Femur (tissue), 1 donor: ENCODE measurements around the gene KLK3.
"Not testable (repeated sequence)": the region's sequence is repeated elsewhere in the genome, so short reads cannot be mapped to it uniquely, and the experiment has no call there.

ENCODE experiments used
- DNase-seq: peaks from one replicate; pipeline ENCODE4 v3.0.0-alpha.2; 2017

The KLK3 gene

DNA sequence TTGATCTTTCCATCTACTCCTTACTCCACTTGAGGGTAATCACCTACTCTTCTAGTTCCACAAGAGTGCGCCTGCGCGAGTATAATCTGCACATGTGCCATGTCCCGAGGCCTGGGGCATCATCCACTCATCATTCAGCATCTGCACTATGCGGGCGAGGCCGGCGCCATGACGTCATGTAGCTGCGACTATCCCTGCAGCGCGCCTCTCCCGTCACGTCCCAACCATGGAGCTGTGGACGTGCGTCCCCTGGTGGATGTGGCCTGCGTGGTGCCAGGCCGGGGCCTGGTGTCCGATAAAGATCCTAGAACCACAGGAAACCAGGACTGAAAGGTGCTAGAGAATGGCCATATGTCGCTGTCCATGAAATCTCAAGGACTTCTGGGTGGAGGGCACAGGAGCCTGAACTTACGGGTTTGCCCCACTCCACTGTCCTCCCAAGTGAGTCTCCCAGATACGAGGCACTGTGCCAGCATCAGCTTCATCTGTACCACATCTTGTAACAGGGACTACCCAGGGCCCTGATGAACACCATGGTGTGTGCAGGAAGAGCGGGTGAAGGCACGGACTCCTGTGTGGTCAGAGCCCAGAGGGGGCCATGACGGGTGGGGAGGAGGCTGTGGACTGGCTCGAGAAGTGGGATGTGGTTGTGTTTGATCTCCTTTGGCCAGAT, 15.8 kb downstream of the KLK3 start:
- DNase-seq: no peak

DNA sequence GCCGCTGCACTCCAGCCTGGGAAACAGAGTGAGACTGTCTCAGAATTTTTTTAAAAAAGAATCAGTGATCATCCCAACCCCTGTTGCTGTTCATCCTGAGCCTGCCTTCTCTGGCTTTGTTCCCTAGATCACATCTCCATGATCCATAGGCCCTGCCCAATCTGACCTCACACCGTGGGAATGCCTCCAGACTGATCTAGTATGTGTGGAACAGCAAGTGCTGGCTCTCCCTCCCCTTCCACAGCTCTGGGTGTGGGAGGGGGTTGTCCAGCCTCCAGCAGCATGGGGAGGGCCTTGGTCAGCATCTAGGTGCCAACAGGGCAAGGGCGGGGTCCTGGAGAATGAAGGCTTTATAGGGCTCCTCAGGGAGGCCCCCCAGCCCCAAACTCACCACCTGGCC, 18.3 kb downstream of the KLK3 start, which contains the start of gene KLK2:
Gene KLK2, plus strand, starts transcription at position 384 of the 400 bp plus-strand sequence. CDS start 35 bp downstream, outside the sequence.
- no peak for DNase-seq

DNA sequence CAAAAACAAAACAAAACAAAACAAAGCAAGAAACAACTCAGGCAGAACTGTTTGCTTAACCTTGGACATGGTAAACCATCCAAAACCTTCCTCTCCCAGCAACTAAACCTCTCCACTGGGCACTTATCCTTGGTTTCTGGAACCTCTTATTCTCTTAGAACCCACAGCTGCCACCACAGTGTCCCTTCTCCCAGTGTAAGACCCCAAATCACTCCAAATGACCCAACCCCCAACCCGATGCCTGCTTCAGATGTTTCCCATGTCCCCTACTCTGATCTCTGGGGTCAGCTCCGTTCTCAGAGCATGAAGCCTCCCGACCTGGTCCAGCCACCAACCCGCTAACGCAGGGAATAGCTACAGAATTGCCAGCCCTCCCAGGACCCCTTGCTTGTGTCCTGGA, 19.5 kb downstream of the KLK3 start:
- no peak for DNase-seq

DNA sequence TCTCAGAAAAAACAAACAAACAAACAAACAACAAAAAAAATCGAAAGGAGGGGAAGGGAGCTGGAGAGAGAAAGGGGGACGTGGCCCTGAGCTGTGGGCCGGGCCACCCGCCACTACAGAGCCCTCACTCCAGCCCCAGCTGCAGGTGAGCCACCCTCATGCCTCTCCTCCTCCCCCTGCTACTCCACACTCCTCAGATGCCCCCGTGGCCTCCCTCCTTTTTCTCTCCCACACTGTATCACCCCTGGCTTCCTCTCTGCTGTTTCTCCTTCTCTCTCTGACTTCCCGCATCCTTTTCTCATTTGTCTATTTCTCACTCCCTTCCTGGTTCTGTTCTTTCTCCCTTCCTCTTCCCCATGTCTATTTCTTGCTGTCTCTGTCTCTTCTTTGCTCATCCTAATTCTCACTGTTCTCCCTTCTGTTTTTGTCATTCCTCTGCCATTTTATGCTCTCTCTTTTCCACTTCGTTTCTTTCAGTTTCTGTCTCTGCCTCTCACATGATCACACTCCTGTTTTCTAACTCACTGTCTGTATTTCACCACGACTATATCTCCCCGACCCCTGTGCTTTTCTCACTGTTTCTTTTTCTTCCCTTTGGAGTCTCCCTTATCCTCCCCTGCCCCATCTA, 21.2 kb downstream of the KLK3 start:
- no peak for DNase-seq

DNA sequence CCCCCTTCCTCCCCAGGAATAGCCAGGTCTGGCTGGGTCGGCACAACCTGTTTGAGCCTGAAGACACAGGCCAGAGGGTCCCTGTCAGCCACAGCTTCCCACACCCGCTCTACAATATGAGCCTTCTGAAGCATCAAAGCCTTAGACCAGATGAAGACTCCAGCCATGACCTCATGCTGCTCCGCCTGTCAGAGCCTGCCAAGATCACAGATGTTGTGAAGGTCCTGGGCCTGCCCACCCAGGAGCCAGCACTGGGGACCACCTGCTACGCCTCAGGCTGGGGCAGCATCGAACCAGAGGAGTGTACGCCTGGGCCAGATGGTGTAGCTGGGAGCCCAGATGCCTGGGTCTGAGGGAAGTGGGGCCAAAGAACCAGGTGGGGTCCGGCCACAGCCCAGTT, 21.7 kb downstream of the KLK3 start:
- DNase-seq: peak; percentile 25

- no peak for DNase-seq
These were observed 22.6 kb downstream of the KLK3 start for GRCh38 chr19:50877338-50877737.

DNA sequence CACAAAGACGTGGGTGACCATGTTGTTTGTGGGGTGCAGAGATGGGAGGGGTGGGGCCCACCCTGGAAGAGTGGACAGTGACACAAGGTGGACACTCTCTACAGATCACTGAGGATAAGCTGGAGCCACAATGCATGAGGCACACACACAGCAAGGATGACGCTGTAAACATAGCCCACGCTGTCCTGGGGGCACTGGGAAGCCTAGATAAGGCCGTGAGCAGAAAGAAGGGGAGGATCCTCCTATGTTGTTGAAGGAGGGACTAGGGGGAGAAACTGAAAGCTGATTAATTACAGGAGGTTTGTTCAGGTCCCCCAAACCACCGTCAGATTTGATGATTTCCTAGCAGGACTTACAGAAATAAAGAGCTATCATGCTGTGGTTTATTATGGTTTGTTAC, 24.1 kb downstream of the KLK3 start:
- no peak for DNase-seq

GRCh38 chr19:50880241-50880640, 25.5 kb downstream of the KLK3 start:
- no peak for DNase-seq

DNA sequence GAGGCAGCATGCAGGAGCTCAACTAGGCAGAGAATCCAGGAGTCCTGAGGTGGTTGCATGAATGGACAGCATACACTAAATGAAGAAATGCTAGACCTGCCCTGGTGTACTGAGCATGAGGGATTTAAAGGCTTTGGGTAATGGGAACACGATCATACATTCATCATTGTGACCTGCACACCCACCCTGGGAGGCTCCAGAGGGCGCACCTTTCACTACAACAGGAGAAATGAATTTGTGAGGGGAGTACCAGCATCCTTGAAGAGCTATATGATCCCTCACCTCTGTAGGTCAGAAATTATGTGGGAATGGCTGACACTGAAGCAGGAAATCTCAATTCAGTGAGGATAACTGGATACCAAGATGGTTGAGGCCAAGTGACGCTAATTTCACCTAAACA, 27.5 kb downstream of the KLK3 start:
- DNase-seq: no peak

DNA sequence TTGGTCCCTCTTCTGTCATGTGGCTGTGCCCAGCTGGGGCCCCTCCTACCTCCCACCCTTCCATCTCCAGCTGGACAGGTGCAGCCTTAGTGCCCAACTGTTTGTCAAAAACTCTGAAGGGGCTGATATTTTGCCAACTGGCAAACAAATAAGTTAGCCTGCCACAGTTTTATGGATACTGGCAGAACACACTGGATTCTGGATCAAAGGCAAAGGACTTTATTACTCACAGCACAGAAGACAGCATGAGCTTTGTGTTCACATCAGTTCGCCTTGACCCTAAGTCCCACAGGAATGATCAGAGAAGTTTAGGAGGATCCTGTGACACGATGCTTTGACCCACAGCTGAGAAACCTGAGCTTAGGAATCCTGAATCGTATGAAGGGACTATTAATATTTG, 34.9 kb downstream of the KLK3 start:
- DNase-seq: no peak

GRCh38 chr19:50890422-50891252, 35.9 kb downstream of the KLK3 start:
- no peak for DNase-seq

GRCh38 chr19:50891253-50891625, 36.5 kb downstream of the KLK3 start:
- no peak for DNase-seq

- no peak for DNase-seq
These were observed 38.5 kb downstream of the KLK3 start for GRCh38 chr19:50893047-50893736.

DNA sequence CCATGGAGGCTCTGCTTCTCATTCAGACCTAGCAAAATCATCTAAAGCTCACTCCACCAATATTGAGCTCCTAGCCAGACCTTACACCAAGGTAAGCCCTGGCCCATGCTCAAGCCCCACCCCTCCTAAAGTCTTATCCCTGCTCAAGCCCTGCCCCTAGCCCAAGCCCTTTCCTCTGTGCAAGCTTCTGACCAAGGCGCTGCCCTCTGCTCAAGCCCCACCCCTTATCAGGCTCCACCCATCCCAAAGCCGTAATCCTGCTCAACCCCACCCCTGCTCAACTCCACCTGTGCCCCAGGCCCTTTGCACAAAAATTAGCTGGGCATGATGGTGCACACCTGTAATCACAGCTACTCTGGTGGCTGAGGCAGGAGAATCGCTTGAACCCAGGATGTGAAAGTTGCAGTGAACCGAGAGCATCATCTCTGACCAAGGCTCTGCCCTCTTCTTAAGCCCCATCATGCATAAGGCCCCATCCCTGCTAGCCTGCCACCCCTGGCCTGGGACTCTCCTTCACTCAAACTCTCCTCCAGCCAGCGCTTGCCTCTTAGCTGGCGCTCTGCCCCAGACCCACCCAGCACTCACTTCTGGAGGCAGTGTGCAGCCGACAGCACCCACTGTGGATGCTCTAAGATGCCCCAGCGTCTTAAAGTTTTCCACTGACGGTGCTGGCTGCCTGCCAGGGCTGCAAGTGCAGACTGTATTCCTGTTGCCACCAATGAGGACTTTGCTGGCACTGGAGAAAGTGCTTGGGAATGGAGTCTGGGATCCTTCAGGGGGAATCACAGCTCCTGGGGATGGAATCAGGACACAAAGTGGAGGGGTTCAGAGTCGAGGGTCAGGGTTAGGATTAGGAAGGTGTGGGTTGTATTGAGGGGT, 40.0 kb downstream of the KLK3 start:
- DNase-seq: no peak

DNA sequence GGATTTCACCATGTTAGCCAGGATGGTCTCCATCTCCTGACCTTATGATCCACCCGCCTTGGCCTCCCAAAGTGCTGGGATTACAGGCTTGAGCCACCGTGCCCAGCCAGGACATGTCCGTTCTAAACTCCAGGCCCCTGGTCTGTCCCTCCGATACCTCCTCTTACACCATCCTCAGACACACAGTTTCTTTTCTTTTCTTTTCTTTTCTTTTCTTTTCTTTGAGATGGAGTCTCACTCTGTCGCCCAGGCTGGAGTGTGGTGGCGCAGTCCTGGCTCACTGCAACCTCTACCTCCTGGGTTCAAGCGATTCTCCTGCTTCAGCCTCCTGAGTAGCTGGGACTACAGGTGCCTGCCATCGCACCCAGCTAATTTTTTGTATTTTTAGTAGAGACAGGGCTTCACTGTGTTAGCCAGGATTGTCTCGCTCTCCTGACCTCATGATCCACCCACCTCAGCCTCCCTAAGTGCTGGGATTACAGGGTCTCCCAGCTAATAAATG, 41.4 kb downstream of the KLK3 start:
- DNase-seq: not testable (repeated sequence)

DNA sequence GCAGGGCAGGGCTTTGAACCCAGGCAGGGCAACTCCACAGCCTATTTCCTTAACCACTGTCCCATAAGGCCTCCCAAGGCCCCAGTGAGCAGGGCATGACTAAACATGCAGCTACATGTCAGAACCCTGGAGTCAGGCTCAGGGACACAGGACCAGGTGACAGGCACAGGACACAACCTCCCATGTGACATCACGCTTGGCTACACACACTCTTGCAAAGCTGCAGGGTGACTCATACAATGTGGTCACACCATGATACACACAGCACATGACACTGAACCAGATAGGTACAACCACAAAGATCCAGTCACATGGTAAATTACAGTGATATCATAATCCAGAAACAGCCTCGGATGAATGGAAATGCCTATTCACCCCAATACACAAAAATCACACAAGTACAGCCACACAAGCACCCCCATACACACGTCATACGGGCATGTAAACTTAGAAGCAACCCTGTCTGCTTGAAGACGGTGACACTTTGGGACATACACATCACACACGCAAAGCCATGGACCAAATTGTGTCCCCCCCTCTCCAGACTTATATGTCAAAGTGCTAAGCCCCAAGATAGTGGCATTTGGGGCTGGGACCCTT, 42.0 kb downstream of the KLK3 start:
- no peak for DNase-seq

DNA sequence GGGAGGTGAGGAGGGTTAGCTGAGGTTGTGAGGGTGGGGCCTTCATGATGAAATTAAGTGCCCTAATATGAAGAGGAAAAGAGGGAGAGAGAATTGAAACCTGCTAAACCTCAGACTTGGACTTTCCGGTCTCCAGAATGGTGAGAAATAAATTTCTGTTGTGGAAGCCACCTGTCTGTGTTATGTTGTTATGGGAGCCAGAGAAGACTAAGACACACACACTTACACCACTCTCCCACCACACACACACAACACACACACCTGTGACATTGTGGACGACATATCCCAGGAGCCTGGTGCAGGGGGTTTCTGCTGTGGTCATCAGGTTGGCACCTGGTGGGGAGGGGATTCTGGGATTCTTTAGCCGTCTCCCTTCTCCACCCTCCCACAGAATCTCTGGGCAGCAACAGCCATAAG, 42.5 kb downstream of the KLK3 start:
- DNase-seq: no peak

DNA sequence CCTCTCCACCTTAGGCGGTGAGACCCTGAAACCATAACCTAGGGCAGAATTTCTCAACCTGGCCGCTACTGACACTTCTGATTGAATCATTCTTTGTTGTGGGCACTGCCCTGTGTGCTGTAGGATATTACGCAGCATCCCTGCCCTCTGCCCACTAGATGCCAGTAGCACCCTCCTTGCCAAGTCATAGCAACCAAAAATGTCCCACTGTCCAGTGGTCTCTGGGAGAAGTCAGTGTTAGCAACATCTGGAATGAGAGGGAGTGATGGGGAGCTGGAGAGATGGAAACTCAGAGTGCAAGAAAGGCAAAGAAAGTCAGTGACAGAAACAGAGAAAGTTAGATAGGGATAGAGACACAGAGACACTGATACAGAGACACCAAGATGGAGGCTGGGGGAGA, 42.9 kb downstream of the KLK3 start:
- no peak for DNase-seq

- no peak for DNase-seq
These were observed 43.3 kb downstream of the KLK3 start for GRCh38 chr19:50898018-50898417.

- DNase-seq: no peak
These were observed 44.9 kb downstream of the KLK3 start for GRCh38 chr19:50899569-50899968.

GRCh38 chr19:50902640-50903039, 47.9 kb downstream of the KLK3 start:
- no peak for DNase-seq

DNA sequence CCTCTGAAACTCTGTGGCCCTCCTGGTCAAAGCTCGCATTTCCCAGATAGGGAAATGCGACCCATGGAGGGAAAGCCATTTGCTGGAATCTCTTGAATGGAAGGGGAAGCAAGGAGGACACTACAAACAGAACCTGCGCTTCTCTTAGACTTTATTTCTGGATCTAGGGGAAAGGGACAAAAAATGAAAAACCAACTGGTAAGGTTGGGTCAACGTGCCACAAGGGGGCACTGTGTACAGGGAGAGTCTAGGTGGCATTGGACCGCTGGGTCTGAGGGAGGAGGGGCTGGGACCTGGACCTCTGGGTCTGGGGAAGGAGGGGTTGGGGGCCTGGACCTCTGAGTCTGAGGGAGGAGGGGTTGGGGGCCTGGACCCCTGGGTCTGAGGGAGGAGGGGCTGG, 51.5 kb downstream of the KLK3 start:
- DNase-seq: no peak
